GM19468 (cell line): ENCODE results near the gene IL22RA2.

ENCODE experiments used
- ATAC-seq: cut with Tn5 transposase; IDR thresholded peaks from one replicate; pipeline ENCODE4 v1.9.1; 2021; ENCODE audit warnings: mild to moderate bottlenecking, moderate library complexity, moderate number of reproducible peaks; ENCODE audit not compliant: unreplicated experiment; ENCODE audit errors: extremely low read depth

IL22RA2 gene

DNA sequence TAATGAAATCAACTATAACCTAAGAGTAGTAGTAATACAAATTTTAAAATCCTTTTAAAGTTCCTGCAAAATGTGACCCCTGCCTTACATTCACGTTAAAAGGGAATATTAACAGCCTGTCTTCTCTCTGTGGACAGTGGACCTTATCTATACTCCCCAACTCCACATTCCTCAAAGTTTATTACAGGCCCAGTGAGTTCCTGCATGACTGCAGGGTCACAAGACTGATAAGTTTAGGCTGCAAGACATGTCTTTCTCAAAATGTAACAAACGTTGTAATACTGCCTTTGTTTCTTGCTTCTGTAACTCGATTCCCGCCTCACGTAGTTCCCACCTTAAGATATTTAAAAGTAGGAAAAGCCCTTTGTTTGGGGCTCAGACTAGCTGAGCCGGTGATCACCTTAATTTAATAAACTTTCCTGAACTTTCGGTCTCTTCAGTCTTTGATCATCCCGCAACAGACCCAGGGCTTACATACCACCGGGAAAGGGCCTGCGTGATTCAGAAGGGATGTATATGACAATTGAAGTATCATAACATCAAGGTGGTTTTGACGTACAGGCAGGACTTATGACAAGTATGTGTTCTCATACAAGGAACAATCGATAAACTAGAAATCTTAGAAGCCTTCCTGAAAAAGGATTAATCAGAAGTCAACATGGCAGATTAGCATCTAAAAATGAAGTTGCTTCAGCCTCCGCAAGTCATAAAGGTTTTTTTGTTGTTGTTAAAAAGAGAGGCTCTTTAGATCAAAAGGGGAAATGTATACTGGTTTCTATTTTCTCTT is 3.0 kb downstream of the IL22RA2 start:
- ATAC-seq = no peak

DNA sequence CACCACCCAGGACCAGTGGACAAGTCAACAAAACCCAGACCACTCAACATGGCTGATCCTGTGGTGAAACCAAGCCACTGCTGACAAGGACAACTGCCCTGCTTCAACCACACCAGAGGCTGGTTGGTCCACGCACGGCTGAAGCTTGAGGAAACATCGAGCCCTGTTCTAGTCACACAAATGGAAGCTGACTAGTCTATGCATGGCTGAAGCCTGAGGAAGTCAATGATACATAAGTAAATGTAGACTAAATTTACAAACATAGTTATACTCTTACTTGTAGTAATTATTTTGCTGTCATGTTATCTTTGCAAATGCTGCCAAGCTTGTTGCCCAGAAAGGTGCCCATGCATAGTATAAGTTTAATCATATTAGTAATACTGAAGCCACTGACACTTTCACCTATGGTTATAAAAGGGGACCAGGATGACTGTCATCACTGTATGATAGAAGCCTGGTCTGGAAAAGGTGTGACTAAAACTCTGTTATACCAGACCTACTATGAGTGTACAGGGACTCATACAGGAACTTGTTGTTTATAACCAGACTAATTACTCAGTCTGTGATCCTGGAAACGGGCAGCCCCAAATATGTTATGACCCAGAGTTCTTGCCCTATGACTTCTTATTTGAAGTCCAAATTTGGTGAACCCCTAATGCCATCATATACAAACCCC is 5.6 kb downstream of the IL22RA2 start:
- ATAC-seq = no peak

DNA sequence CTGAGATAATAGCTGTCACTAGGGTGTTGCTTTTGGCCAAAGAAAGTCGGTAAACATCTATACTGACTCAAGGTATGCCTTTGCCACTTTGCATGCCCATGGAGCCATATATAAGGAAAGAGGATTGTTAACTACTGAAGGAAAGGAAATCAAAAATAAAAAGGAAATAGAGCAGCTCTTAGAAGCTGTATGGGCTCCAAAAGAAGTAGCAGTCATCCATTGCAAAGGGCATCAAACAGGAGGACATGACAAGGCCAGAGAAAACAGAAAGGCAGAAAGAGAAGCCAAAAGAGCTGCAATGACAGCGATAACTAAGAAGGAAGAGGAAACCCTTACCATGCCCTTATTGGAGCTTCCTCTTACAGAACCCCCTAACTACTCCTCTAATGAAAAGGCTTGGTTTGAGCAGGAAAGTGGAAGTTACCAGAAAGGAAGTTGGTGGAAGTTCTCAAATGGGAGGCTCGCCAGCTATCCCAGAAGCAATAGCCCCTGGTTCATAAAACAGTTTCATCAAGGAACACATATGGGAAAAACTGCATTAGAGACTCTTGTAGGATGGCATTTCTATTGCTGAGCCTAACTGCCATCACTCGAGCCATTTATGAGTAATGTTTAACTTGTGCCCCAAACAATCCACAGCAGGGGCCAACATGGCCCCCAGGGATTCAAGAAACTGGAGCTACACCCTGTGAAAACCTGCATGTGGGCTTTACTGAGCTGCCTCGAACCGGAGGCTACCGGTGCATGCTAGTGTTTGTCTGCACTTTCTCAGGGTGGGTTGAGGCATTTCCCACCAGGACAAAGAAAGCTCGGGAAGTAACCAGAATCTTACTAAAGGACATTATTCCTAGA is 7.0 kb downstream of the IL22RA2 start:
- ATAC-seq = no peak

DNA sequence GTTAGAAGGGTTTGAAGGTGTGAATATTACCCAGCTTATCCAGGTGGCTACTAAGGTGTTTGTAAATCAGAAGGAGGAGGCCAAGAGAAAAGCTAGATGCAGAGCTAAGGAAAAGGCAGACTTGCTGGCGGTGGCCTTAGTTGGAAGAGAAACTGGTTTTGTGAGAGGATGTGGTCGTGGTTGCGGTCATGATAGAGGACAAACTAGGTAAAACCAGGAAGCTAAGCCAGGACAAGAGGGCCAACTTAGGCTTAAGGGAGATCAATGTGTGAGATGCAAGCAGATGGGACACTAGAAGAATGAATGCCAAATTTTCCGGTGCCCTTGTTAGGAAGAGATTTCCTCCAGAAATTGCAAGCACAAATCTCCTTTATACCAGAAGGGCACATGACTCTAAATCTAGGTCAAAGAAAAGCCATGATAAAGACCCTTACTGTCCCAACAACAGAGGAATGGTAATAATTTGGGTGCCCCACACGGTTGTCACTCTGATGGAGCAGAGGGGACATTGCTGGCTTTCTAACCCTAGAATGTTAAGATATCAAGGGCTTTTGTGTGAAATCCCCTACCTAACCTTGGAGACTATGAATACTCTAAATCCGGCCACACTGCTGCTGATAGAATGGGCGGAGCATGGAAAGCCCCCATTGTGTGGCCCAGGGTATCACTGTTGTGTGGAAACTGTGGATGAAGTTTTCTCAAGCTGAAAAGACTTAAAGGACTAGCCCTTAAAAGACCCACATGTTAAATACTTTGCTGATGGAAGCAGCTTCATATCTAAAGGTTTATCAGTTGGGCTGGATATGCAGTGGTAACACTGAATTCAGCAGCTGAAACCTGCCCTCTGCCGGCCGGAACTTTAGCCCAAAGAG is 7.8 kb downstream of the IL22RA2 start:
- peak; percentile 36 for ATAC-seq

DNA sequence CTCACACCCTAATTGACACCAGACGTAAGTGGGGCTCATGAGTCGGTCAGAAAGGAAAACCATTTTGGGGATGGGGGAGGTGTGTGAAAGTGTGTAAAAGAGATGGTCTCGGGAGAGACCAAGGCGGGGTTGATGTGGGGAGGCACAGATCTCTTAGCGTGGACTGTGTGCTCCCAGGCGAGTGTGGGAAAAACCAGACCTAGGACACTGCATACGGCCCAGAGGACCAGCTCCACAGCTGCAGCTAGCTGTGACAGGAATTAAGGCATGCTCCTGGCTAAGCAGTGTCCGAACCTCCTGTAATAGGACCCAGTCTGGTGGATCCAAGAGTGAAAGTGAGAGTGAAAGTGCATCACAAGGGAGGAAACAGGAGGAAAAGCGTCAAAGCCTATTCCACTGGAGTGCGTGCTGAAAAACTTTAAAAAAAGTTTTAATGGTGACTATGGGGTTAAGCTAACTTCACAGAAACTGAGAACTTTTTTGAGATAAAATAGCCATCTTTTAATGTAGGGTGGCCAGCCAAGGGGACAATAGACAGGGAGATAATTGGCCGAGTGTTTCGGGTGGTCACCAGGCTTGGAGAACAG is 9.6 kb downstream of the IL22RA2 start:
- no peak for ATAC-seq

DNA sequence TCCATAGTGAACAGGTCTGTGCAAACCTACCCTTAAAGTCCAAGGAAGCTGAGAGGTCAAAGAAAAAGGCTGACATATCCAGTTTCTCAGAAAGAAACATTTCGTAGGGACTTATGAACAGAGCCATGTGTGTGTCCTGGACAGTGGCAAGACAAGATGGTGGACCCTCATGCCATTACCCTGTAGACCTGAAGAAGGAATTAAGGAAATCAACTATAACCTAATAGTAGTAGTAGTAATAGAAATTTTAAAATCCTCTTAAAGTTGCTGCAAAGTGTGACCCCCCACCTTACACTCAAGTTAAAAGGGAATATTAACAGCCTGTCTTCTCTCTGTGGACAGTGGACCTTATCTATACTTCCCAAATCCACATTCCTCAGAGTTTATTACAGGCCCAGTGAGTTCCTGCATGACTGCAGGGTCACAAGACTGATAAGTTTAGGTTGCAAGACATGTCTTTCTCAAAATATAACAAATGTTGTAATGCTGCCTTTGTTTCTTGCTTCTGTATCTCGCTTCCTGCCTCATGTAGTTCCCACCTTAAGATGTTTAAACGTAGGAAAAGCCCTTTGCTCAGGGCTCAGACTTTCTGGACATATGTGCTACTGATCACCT is 10.6 kb downstream of the IL22RA2 start:
- ATAC-seq = no peak

DNA sequence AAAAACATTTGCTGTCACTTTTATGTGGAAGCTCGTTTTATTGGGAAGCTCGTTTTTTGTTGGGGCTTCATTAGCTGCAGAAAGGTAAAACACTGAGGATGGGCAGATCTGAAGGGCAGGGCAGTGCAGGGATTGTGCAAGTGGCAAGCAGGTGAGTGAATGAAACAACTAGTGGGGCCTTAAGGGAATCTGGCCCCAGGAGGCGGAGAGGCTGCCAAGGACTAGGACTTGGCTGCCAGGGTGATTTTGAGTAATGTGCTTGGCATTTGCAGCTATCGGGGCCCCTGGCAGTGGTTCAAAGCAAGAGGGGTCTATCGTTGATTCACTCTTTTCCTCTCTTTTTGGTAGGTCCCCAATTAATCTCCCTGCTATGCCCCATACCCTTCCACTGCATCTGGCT is 11.5 kb downstream of the IL22RA2 start:
- ATAC-seq = no peak

DNA sequence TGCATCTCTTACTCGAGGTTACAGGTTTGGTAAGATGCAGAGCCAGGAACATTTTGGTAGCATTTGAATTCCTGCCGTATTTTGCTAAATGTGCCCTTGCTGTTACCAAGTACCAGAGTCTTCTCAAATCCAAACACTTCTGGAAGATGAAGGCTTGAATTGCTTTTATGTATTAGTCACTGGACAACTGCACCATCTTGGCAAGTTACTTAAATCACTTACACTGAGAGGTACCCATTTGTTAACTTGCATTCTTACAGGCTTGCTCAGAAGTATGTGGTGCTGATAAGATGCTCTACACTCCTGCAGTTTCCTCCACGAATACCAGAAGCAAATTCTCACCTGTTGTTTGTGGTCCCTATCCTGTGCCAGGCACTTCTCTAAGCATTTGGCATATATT is 12.7 kb downstream of the IL22RA2 start:
- no peak for ATAC-seq

DNA sequence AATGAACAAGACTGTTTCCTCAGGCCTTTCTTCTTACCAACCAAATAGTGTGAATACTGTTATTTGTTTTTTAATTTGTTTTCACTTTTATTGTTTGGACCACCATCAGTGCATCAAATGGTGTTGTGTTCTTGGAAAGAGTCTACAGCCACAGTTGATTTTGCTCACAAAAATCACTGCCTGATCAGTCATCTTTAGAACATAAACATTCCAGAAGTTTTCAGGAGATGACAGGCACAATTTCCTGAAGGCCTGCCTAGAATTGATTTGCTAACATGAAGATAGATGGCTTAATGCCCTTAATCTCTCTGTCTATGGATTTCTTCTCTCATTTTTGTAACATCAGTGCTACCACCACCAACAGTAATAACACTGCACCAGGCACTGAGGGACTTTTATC is 13.5 kb downstream of the IL22RA2 start:
- no peak for ATAC-seq

DNA sequence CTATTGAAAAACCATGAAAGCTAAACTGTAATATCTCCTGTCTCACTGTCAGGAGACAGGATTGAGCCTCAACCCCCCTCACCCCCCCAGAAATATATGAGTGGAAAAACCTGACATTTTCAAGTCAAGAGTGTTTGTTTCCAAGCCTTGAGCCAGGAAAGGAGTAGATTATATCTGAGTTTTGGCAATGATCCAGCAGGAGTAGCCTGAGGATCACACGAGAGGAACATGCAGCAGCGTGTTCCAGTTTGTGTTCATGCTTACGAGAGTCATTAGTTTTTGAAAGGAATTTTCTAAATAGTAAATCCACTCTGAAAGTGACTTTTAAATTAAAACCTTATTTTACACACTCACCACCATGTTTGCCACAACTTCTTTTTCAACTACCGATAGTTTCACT is 15.8 kb downstream of the IL22RA2 start:
- no peak for ATAC-seq

DNA sequence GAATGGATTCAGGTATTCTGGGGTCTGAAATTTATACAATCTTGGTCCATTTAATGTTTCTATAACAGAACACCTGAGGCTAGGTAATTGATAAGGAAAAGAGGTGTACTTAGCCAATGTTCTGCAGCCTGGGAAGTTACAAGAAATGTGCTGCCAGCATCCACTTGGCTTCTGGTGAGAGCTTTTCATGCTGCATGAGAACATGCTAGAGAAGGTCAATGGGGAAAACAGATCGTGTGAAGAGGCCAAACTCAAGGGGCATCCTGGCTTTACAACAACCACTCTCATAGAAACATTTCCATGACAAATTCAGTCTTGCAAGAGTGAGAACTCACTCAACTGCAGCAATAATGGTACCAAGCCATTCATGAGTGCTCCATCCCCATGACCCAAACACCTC is 16.8 kb downstream of the IL22RA2 start:
- ATAC-seq = no peak

DNA sequence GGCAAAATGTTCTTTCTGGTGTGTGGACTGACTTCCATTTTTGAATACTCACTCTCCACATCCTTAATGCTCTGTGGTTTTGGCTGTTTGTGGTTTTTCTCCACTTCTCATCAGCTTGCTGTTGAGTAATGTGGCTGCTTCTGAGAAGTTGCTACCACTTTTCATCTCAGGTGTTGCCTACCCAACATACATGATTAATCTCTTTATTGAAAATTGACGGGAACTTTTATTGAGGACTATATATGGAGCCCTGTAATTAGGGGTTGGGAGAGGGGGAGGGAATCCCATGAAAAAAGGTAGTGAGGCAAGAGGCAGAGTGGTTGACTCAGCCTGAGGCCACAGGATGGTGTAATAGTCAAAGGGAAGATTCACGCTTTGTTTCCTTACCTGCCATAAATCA is 17.6 kb downstream of the IL22RA2 start:
- no peak for ATAC-seq

DNA sequence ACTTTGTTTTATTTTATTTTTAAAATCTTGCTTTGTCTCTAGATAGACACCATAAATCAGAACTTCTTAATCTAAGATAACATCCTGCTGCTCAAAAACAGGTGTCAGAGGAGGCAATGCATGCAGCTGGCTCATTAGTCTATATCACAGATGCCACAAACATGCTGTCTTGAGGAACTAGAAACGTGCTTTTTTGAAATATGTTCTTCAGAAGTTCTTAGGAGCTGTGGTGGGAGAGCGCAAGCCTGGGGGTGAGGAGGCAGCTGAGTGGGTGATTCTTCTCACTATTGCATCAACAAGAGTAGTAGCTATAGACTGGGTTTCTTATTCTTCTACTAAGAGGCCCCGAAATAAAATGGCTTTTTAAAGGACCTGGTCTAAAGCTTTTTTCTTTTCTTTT is 23.4 kb downstream of the IL22RA2 start:
- no peak for ATAC-seq

DNA sequence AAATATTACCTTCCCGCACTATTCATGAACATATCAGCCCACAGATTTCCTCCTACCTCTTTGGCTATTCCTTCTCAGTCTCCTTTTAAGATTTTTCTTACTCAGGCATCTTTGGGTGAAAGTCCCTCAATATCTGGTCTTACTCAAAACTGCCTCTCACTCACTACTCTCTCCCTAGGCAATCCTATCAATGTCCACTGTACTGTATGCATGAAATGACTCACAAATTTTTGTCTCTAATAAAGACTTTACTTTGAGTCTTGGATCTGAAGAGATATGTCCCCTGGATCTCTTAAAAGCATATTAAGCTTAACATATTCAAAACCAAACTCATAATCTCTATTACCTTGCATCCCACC is 24.4 kb downstream of the IL22RA2 start:
- ATAC-seq = no peak

DNA sequence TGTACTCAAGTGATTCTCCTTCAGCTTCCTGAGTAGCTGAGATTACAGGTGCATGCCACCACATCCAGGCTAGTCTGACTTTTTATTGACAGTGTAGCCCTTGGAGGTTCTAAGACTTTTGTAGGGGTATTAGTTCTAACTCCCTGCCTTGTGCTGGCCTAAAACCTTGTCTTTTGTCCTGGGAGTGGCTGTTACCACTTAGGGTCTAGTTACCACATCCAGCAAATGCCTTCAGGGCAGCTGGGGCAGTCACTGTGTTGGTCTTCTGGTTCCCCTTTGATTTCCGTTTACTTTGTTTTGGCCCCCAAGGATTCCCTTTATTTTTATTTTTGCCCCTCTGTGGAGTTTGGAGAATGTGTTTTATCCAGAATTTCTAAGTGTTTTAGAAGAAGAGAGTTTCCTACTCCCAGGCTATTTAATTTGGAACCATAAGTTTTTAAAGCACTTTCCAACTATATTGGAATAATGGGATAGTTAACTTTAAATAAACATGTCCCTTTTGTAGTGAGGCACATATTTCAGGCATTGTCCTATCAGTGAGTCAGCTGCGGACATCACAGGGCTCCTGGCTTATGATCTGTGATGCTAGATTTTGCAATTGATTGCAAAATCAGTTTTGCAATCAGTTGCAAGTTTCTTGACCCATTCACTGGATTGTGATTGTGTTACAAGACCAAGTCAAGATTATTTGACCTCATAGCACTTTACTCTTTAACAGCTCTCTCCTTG is 25.0 kb downstream of the IL22RA2 start:
- no peak for ATAC-seq

DNA sequence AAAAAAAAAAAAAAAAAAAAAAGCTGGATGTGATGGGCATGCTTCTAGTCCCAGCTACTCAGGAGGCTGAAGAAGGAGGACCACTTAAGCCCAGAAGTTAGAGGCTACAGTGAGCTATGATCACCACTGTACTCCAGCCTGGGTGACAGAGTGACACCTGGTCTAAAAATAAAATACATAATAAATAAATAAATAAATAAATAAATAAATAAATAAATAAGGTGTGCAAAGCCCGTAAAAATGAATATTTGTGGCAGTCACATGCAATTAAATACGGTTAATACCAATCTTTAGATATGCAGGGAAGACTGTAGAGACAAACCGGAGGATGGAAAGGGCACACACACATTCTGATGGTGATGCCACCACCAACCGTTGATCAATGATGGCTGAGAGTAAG is 26.2 kb downstream of the IL22RA2 start:
- no peak for ATAC-seq

DNA sequence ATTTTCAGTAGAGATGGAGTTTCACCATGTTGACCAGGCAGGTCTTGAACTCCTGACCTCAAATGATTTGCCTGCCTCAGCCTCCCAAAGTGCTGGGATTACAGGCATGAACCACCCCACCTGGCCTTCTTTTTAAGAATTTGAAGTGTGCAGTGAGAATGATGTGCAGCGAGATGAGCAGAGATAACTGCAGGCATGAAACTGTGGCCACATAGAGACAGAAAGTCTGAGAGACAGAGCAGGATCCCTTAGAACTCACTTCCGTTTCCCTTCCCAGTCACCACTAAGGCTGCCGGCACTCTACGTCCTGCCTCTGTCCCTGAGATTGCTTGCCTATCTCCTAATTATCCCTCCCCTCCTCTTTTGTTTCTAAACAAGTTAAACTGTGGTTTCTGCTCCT is 27.2 kb downstream of the IL22RA2 start:
- no peak for ATAC-seq

DNA sequence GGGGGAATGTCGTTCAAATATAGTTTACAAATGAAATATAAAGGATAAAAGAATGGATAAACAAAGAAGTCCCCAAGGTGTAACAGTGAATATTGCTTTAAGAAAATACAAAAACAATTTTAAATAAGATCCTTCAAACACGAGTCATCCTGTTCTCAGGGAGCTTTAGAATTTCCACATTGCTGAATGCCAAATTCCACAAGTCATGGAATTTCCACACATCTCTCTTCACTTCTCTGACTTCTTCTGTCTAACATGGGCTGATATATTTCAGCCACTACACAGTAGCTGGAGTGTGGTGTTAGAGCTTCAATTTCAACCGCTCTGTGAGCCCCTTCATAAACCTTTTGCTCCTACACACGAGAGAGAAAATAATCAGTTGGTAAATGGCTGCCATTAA is 28.0 kb downstream of the IL22RA2 start:
- ATAC-seq = no peak

DNA sequence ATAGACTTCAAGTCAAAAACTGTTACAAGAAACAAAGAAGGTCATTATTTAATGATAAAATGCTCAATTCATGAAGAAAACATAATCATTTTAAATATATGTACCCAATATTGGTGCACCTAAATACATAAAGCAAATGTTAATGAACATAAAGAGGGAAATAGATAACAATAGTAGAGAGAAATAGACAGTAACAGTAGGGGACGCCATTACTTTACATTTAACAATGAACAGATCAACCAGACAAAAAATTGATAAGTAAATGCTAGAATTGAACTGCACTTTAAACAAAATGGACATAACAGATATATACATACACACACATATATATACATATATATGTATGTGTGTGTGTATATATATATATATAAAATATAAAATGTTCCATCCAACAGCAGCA is 37.4 kb downstream of the IL22RA2 start:
- ATAC-seq = no peak
